Suprapubic skin (tissue), 4 donors: ENCODE measurements around the gene ADAT2.

ENCODE experiments used
- CTCF ChIP-seq, 2 donors: fragments of 200-600 bp in 1 of 2; fragments of 450-650 bp in 1 of 2; sonication (generic) in 1 of 2; IDR thresholded peaks; one replicate each; pipeline ENCODE4 v1.5.1; 2016 to 2019; ENCODE audit warnings: antibody characterized with exemption in 2 of 2, mild to moderate bottlenecking in 1 of 2, moderate library complexity in 1 of 2
- POLR2A ChIP-seq, 2 donors: fragments of 450-650 bp; IDR thresholded peaks; one replicate each; pipeline ENCODE4 v1.6.1; 2017; ENCODE audit warnings: antibody characterized with exemption in 2 of 2, mild to moderate bottlenecking in 2 of 2, moderate library complexity in 2 of 2
- POLR2AphosphoS5 ChIP-seq, 3 donors: sonication (generic); formaldehyde crosslinking; IDR thresholded peaks; one replicate each; pipeline ENCODE4 v1.6.1; 2017; ENCODE audit warnings: antibody characterized with exemption in 3 of 3

- no peak for TF ChIP-seq CTCF (IDR thresholded peaks at IDR 0.05)
- no peak for TF ChIP-seq POLR2A (IDR thresholded peaks at IDR 0.05)
- TF ChIP-seq POLR2AphosphoS5 (IDR thresholded peaks at IDR 0.05), result no peak
Measured at GRCh38 chr6:143486752-143487151, 36.3 kb upstream of the ADAT2 start.
